D341Med (cell line): ENCODE measurements around the gene KCNMA1.

Source experiments
- DNase-seq: peaks from one replicate; pipeline ENCODE4 v3.0.0; 2012; ENCODE audit warnings: low spot score

KCNMA1 gene

GRCh38 chr10:76981251-76981650 lies 656.4 kb downstream of the KCNMA1 start:
- no peak for DNase-seq

- no peak for DNase-seq
Observed at GRCh38 chr10:76977901-76978300, 659.7 kb downstream of the KCNMA1 start.

GRCh38 chr10:76977046-76977445 lies 660.6 kb downstream of the KCNMA1 start:
- DNase-seq, result no peak

- DNase-seq, result no peak
Observed at GRCh38 chr10:76976142-76976541, 661.5 kb downstream of the KCNMA1 start.

- DNase-seq, result no peak
Observed at GRCh38 chr10:76975126-76975525, 662.5 kb downstream of the KCNMA1 start.

GRCh38 chr10:76974017-76974691 lies 663.5 kb downstream of the KCNMA1 start:
- no peak for DNase-seq

GRCh38 chr10:76973091-76974016 lies 664.3 kb downstream of the KCNMA1 start:
- no peak for DNase-seq

- DNase-seq, result no peak
Observed at GRCh38 chr10:76972541-76972940, 665.1 kb downstream of the KCNMA1 start.

- DNase-seq, result no peak
Observed at GRCh38 chr10:76971547-76972170, 665.9 kb downstream of the KCNMA1 start.

- no peak for DNase-seq
Observed at GRCh38 chr10:76970711-76971519, 666.7 kb downstream of the KCNMA1 start.

- no peak for DNase-seq
Observed at GRCh38 chr10:76969366-76969948, 668.2 kb downstream of the KCNMA1 start.

GRCh38 chr10:76968483-76968882 lies 669.1 kb downstream of the KCNMA1 start:
- no peak for DNase-seq

GRCh38 chr10:76962851-76963250 lies 674.8 kb downstream of the KCNMA1 start:
- DNase-seq, result no peak

GRCh38 chr10:76961841-76962240 lies 675.8 kb downstream of the KCNMA1 start:
- DNase-seq, result no peak

- no peak for DNase-seq
Observed at GRCh38 chr10:76959111-76959510, 678.5 kb downstream of the KCNMA1 start.

- DNase-seq, result no peak
Observed at GRCh38 chr10:76954838-76955237, 682.8 kb downstream of the KCNMA1 start.

- no peak for DNase-seq
Observed at GRCh38 chr10:76950354-76950753, 687.3 kb downstream of the KCNMA1 start.

- DNase-seq, result no peak
Observed at GRCh38 chr10:76946270-76946669, 691.3 kb downstream of the KCNMA1 start.

- no peak for DNase-seq
Observed at GRCh38 chr10:76945166-76945565, 692.4 kb downstream of the KCNMA1 start.

- DNase-seq, result no peak
Observed at GRCh38 chr10:76944640-76945039, 693.0 kb downstream of the KCNMA1 start.

GRCh38 chr10:76942628-76943416 lies 694.8 kb downstream of the KCNMA1 start:
- no peak for DNase-seq
